ENCODE results near the gene SLAMF1.
A peak's percentile ranks its signal among the peaks of the same experiment; 100 is the strongest.
"Not testable (repeated sequence)": the region's sequence is repeated elsewhere in the genome, so short reads cannot be mapped to it uniquely, and the experiment has no call there.

Gene SLAMF1

GRCh38 chr1:160640359-160641123 is 6.3 kb downstream of the SLAMF1 start:
- no peak for DNase-seq (ENCODE audit: low read depth, low spot score)

GRCh38 chr1:160639652-160640051 is 7.2 kb downstream of the SLAMF1 start:
- DNase-seq (ENCODE audit: low read depth, low spot score): peak; percentile 19

GRCh38 chr1:160638926-160639325 is 7.9 kb downstream of the SLAMF1 start:
- no peak for DNase-seq (ENCODE audit: low read depth, low spot score)

DNA sequence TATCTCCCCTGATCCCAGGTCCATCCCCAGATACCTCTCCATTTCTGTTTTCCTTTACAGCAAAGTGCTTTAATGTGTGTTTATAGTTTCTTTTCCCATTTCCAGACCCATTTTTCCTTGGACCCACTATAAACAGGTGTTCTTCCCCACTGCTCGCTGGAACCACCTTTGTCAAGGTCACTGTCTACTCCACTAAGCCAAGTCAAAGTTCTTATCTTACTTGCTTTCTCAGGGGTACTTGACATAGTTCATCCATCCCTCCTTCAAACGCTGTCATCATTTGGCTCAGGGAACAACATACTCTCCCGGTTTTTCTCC is 8.3 kb downstream of the SLAMF1 start:
- DNase-seq (ENCODE audit: low read depth, low spot score): no peak

DNA sequence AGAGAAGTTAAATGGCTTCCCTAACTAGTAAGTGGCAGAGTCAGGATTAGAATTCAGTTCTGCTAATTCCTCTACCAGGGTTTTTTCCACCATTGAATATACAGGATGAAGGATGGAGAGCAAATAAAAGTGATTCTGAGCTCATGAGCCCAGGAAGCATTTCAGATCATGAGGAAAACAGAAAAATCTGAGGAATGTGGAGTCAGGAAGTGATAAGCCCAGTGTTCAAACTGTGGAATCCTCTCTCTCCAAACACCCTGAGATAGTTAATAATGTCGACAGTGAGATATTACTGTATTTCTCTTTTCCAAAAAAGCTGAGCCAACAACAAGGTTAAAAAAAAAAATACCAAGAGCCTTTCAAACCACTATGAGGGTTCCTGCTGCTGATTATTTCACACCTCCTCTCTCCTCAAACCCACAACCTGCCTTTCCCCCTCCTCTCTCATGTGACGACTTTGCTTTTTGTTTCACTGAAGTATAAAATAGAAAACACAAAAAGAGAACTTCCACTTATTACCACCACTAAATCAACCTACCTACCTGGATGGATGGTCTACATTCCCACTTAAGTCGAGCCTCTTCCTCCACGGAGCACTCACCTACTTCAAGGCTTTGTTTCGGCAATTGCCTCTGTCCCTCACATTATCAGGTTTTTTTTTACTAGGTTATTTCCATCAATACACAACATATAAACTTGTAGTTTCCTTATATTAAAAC is 8.9 kb downstream of the SLAMF1 start:
- DNase-seq (ENCODE audit: low read depth, low spot score): no peak

GRCh38 chr1:160637065-160637464 is 9.8 kb downstream of the SLAMF1 start:
- DNase-seq (ENCODE audit: low read depth, low spot score): no peak

GRCh38 chr1:160636547-160636946 is 10.3 kb downstream of the SLAMF1 start:
- no peak for DNase-seq (ENCODE audit: low read depth, low spot score)

GRCh38 chr1:160636076-160636475 is 10.8 kb downstream of the SLAMF1 start:
- no peak for DNase-seq (ENCODE audit: low read depth, low spot score)

DNA sequence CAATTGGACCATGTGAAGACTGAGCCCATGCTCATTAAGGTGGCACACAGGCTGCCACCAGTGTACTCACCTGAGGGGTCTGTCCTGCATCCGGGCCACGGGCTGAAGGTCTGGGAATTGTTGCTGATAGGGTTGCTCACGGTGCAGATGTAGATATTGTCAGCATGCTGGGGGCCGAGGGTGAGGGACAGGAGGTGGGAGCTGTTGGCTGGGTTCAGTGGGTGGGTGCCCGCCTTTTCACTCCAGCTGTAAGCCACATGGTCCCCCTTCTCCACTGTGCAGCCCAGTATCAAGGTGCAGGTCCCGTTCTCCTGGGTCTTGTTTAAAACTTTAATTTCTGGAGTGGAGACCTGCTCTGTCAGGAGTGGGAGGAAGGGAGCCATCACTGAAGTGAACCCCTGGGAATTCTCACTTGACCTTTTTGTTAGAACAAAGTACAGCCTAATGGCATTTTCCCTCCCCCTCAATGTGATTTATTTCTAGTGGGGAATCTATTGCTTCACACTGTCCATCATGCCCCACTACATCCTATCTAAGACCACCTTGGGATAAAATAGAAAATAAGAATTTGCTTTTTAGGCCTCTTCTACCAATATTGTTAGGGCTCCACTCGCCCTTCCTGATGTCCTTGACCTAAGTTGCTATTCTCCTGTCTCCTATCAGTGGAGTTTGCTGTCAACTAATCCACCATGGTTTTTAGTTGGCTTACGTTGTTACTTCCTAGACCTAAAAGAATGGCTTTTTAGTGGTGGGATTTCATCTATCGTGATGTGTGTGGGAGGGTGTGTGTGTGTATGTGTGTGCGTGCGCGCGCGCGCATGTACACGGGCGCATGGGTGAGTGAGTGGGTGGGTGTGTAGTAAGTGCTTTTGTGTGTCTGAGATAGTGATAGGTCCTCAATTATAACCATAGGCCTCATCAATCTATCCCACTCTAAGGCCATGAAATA is 12.0 kb downstream of the SLAMF1 start:
- DNase-seq (ENCODE audit: low read depth, low spot score): no peak

DNA sequence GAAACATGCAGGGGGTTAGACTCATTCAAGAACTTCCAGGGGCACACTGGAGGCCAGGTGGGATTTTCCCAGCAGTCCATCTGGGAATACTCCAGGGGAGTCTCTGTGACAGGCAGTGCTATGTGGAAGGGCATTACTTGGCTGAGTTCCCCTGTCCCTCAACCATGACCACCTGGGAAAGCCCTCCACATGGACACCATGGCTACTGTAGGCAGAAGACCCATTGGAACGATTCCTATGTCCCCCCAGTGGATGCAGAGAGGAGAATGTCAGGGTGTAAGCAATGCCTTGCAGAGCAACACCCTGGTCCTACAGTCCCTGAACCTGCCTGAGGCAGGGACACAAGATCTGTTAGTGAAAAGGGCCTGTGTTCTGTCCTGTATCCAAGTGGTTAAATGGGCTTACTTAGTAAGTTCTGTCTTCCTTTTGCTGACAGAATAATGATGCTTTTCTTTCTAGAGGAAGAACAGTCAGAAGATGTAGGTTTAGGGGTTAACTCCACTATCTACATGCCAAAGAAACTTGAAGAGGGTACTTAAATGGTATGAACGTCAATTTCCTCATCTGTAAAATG is 13.4 kb downstream of the SLAMF1 start:
- no peak for DNase-seq (ENCODE audit: low read depth, low spot score)

GRCh38 chr1:160631983-160632625 is 14.7 kb downstream of the SLAMF1 start:
- DNase-seq (ENCODE audit: low read depth, low spot score): no peak

DNA sequence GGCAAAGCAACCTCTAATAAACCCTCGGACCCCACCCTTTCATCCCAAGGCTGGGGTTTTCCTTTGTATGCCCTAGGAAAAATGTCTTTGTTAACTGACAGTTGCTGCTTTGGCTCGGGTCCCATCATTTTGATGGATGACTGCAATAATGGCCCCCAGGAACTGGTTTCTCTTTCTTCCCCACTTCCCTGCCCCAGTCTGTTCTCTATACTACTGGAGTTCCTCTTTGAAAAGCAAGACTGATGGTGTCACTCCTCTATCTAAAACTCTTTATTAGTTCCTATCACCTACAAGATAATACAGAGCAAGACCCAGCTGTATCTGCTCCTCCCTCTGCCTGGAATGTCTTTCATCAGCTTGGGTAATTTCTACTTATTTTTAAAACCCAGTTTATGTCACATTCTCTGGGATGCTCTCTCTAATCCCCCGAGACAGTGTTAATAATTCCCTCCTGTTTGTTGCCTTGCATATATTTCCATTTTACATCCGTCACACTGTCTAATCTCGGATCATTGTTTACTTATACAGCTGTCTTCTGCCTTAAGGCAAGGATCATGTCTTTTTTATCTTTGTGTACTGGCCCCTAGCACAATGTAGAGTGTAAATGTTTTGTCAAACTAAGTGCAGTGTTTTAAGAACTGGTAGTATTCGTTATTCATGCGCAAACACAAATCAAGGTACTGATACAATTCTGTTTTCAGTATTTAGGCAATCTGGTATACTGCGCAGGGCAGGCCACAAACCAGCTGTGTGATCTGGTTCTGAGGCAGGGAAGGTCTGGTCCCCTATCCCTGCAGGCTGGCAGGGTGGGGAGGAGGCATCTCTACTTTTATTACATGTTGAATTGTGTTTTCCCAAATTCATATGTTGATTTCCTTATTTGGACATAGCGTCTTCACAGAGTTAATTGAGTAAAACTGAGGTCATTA is 16.1 kb downstream of the SLAMF1 start:
- no peak for DNase-seq (ENCODE audit: low read depth, low spot score)

DNA sequence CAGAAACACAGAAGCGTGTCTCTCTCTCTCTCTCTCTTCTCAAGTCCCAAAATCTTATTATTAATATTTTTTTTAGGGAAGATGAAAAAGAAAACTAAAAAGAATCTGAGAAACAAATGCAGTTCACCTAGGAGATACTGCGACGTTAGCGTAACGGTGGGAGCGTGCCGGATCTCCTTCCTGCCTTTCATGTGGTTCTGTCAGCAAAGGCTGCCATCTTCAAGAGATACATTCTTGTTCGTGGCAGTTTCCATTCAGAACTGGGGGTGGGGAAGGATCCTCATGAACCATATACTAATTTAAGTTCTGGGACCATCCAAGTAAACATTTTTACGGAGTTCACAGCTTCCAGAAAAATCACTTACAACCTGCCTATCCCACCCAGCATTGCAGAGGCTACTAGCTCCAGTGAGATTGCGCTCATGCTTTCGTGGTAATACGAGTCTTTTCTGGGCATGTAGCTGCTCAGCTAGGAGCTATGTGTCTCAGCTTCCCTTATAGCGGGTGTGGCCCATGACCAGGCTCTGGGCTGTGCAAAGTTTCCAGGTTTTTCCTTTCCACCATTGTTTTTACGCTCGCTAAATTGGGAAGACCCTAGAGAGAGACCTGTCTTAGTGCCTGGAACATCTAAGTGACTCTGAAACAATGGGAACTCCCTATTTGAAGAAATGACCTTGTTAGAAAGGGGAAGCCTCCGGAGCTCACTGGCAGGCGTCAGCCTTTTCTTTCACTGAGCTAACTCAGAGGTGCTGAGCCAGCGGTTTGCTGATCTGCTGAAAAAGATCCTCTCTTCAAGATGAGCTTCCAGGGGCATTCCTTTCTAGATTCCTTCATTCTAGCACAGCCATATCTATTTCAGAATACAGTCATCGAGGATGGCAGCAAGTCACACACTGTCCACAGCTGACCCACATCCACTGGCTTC is 17.3 kb downstream of the SLAMF1 start:
- DNase-seq (ENCODE audit: low read depth, low spot score): no peak

GRCh38 chr1:160628799-160629263 is 18.0 kb downstream of the SLAMF1 start:
- DNase-seq (ENCODE audit: low read depth, low spot score): no peak

DNA sequence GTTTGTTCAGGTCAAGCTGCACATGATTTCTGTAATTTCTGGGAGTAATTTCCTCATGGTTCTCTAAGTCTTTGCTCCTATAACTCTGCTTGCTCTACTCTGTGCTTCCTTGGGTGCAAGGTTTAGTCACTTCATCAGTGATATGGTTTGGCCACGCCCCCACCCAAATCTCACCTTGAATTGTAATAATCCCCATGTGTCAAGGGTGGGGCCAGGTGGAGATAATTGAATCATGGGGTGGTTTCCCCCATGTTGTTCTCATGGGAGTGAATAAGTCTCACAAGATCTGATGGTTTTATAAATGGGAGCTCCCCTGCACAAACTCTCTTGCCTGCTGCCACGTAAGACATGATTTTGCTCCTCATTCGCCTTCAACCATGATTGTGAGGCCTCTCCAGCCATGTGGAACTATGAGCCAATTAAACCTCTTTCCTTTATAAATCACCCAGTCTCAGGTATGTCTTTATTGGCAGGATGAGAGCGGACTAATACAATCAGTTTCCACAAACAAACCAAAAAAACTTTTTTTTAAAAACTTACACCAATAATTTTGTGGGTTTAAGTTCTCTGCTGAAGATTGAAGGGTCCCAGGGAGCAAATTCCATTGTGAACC is 19.1 kb downstream of the SLAMF1 start:
- not testable (repeated sequence) for DNase-seq (ENCODE audit: low read depth, low spot score)

GRCh38 chr1:160626509-160627342 is 20.1 kb downstream of the SLAMF1 start:
- no peak for DNase-seq (ENCODE audit: low read depth, low spot score)

DNA sequence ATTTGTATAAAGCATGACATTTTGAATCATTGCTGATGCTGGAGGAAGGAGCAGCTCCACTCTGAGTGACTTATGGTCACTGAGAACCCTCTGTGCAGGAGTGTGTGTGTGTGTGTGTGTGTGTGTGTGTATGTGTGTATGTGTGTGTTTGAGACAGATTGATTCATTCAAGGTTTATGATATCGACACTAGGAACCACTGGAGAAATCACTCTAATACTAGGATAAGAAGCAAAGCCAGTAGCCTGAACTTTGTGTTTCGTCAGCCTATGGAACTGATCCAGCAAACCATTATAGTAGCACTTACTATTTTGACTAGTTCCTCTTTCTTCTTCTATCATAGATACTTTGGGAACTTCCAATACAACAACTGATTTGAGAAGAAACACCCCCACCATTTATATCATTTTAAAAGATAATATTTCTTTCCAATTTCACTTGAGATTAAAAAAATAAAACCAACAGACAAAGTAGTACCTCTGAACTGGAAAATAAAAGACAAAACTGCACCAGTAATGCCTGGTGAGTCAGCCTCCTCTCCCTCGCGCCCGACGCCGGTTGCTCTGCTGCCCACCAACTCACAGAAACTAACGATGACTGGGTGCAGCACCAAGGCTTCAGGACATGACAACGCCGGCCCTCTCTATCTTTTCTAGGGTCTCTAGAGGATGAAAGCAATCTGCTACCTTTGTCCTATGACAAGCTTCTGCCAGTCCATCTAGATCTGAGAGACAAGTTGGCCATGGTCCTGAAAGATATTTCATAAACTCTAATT is 20.9 kb downstream of the SLAMF1 start:
- DNase-seq (ENCODE audit: low read depth, low spot score): no peak

Measured in astrocyte of the hippocampus (primary cell).